ENCODE data around the gene JPH3. TPM values are rescaled to one million over a fixed set of nuclear protein-coding genes. Genes with fewer than 3 reads are reported as not detected.

JPH3 gene
- total RNA-seq, 1 experiment from 2014 or later: 0.57 TPM

GRCh38 chr16:87561200-87562105 is 40.9 kb upstream of the JPH3 start:
- Mint-ChIP-seq H3K4me1 (ENCODE audit: low read depth, unreplicated experiment) (no peaks in the 10 kb centered on the region), H3K9me3 (ENCODE audit: low read depth, unreplicated experiment) (peaks cover 6% of the 10 kb centered on the region), H3K27ac (ENCODE audit: unreplicated experiment) (no peak overlapping the region), H3K4me3 (ENCODE audit: low read depth, unreplicated experiment) (no peak overlapping the region), H3K27me3 (ENCODE audit: unreplicated experiment) (peaks cover 35% of the 10 kb centered on the region), H3K36me3 (ENCODE audit: insufficient read depth, unreplicated experiment) (no peaks in the 10 kb centered on the region)
- BruUV-seq (replicated peaks): no TSS peak
- intact Hi-C loops (cut with micrococcal nuclease; ENCODE audit: unreplicated experiment): no loop called here
- no peak for DNase-seq
- TF ChIP-seq CTCF (IDR thresholded peaks at IDR 0.05; ENCODE audit: unreplicated experiment): no peak
- CTCF ChIA-PET: interaction anchor here (1.2 to 1.3 kb wide), 2 partner anchors 9 to 10 kb away, joined by 3 to 5 read pairs; no protein-coding TSS in a partner anchor

GRCh38 chr16:87562201-87562600 is 40.1 kb upstream of the JPH3 start:
- no TSS peak for BruUV-seq (replicated peaks)
- intact Hi-C loops (cut with micrococcal nuclease; ENCODE audit: unreplicated experiment): no loop called here
- peaks cover 33% of the 10 kb centered on the region for H3K27me3 Mint-ChIP-seq (ENCODE audit: unreplicated experiment)
- CTCF ChIA-PET: interaction anchor here (1.2 to 1.3 kb wide), 2 partner anchors 9 kb away, joined by 3 to 5 read pairs; no protein-coding TSS in a partner anchor
- no peak for DNase-seq
- H3K9me3 Mint-ChIP-seq (ENCODE audit: low read depth, unreplicated experiment): peaks cover 6% of the 10 kb centered on the region
- no peak for TF ChIP-seq CTCF (IDR thresholded peaks at IDR 0.05; ENCODE audit: unreplicated experiment)
- no peaks in the 10 kb centered on the region for H3K36me3 Mint-ChIP-seq (ENCODE audit: insufficient read depth, unreplicated experiment)
- H3K27ac Mint-ChIP-seq (ENCODE audit: unreplicated experiment): no peak overlapping the region
- no peak overlapping the region for H3K4me3 Mint-ChIP-seq (ENCODE audit: low read depth, unreplicated experiment)
- no peaks in the 10 kb centered on the region for H3K4me1 Mint-ChIP-seq (ENCODE audit: low read depth, unreplicated experiment)

- Mint-ChIP-seq H3K4me1 (ENCODE audit: low read depth, unreplicated experiment) (no peaks in the 10 kb centered on the region), H3K4me3 (ENCODE audit: low read depth, unreplicated experiment) (no peak overlapping the region), H3K9me3 (ENCODE audit: low read depth, unreplicated experiment) (peaks cover 6% of the 10 kb centered on the region), H3K27me3 (ENCODE audit: unreplicated experiment) (peaks cover 35% of the 10 kb centered on the region), H3K27ac (ENCODE audit: unreplicated experiment) (no peak overlapping the region), H3K36me3 (ENCODE audit: insufficient read depth, unreplicated experiment) (no peaks in the 10 kb centered on the region)
- CTCF ChIA-PET: no interaction called here
- no peak for DNase-seq
- no peak for TF ChIP-seq CTCF (IDR thresholded peaks at IDR 0.05; ENCODE audit: unreplicated experiment)
- no TSS peak for BruUV-seq (replicated peaks)
- intact Hi-C loops (cut with micrococcal nuclease; ENCODE audit: unreplicated experiment): no loop called here
Measured at GRCh38 chr16:87563022-87563421, 39.3 kb upstream of the JPH3 start.

GRCh38 chr16:87563714-87564523 is 38.4 kb upstream of the JPH3 start:
- Mint-ChIP-seq H3K9me3 (ENCODE audit: low read depth, unreplicated experiment) (peaks cover 6% of the 10 kb centered on the region), H3K4me1 (ENCODE audit: low read depth, unreplicated experiment) (no peaks in the 10 kb centered on the region), H3K27me3 (ENCODE audit: unreplicated experiment) (peaks cover 35% of the 10 kb centered on the region), H3K4me3 (ENCODE audit: low read depth, unreplicated experiment) (no peak overlapping the region), H3K27ac (ENCODE audit: unreplicated experiment) (no peak overlapping the region), H3K36me3 (ENCODE audit: insufficient read depth, unreplicated experiment) (no peaks in the 10 kb centered on the region)
- no peak for DNase-seq
- CTCF ChIA-PET: no interaction called here
- BruUV-seq (replicated peaks): no TSS peak
- no peak for TF ChIP-seq CTCF (IDR thresholded peaks at IDR 0.05; ENCODE audit: unreplicated experiment)
- intact Hi-C loops (cut with micrococcal nuclease; ENCODE audit: unreplicated experiment): loop anchor here (2.0 kb wide), 1 partner anchor 53 kb away; no protein-coding TSS in a partner anchor

Measured in Calu3 (cell line).